GM23338 (cell line): Measurements from ENCODE around the gene TYK2. TPM values are rescaled to one million over a fixed set of nuclear protein-coding genes. Genes with fewer than 3 reads are reported as not detected.

Source experiments
- ATAC-seq: fragments of 200-7000 bp; cut with Tn5 transposase; 3 replicates; pipeline ENCODE4 v1.9.1; 2020
- DNase-seq: peaks from one replicate; pipeline ENCODE4 v3.0.0-alpha.2; 2015; ENCODE audit warnings: low spot score
- H2AFZ ChIP-seq: fragments of 200-600 bp; sonication (generic); 2 replicates; pipeline ENCODE4 v1.8.0; 2016; ENCODE audit warnings: antibody characterized with exemption, mild to moderate bottlenecking, moderate library complexity
- H3F3A ChIP-seq: fragments of 200-600 bp; sonication (generic); replicated peaks from 2 replicates; pipeline ENCODE4 v1.8.0; 2017; ENCODE audit warnings: antibody characterized with exemption, mixed run types, low read depth
- H3K27ac ChIP-seq: fragments of 200-600 bp; sonication (generic); 2 replicates; pipeline ENCODE4 v1.6.1; 2016; ENCODE audit warnings: low read depth
- H3K27me3 ChIP-seq: fragments of 200-600 bp; sonication (generic); 2 replicates; pipeline ENCODE4 v1.8.0; 2016; ENCODE audit warnings: mild to moderate bottlenecking, mixed run types, moderate library complexity; ENCODE audit not compliant: insufficient read depth
- H3K36me3 ChIP-seq: fragments of 200-600 bp; sonication (generic); 2 replicates; pipeline ENCODE4 v1.8.0; 2016; ENCODE audit warnings: mild to moderate bottlenecking; ENCODE audit not compliant: insufficient read depth
- H3K4me1 ChIP-seq: fragments of 200-600 bp; sonication (generic); 2 replicates; pipeline ENCODE4 v1.8.0; 2016; ENCODE audit warnings: mild to moderate bottlenecking, moderate library complexity; ENCODE audit not compliant: insufficient read depth
- H3K4me2 ChIP-seq: fragments of 200-600 bp; sonication (generic); 2 replicates; pipeline ENCODE4 v1.7.1; 2017; ENCODE audit warnings: mixed run types
- H3K4me3 ChIP-seq: fragments of 200-600 bp; sonication (generic); 2 replicates; pipeline ENCODE4 v1.6.1; 2016; ENCODE audit warnings: mixed run types
- H3K79me2 ChIP-seq: fragments of 200-600 bp; sonication (generic); replicated peaks from 2 replicates; pipeline ENCODE4 v1.8.0; 2017; ENCODE audit warnings: mild to moderate bottlenecking; ENCODE audit not compliant: insufficient read depth
- H3K9me2 ChIP-seq: fragments of 200-600 bp; sonication (generic); 2 replicates; pipeline ENCODE4 v1.8.0; 2017; ENCODE audit not compliant: insufficient read depth
- H4K20me1 ChIP-seq: fragments of 200-600 bp; sonication (generic); replicated peaks from 2 replicates; pipeline ENCODE4 v1.8.0; 2017; ENCODE audit warnings: mild to moderate bottlenecking; ENCODE audit not compliant: insufficient read depth
- H3K27ac Mint-ChIP-seq: 2 replicates; pipeline ENCODE4 v1.8.0; 2020; ENCODE audit warnings: inconsistent platforms, mild to moderate bottlenecking, moderate library complexity, mixed read lengths
- H3K27me3 Mint-ChIP-seq: 3 replicates; pipeline ENCODE4 v1.8.0; 2022; ENCODE audit warnings: low read depth, mild to moderate bottlenecking, moderate library complexity, mixed read lengths, inconsistent platforms; ENCODE audit not compliant: insufficient read depth, poor library complexity
- H3K36me3 Mint-ChIP-seq: 3 replicates; pipeline ENCODE4 v1.8.0; 2021; ENCODE audit warnings: low read depth, mild to moderate bottlenecking, inconsistent platforms, moderate library complexity, mixed read lengths
- H3K4me1 Mint-ChIP-seq: 3 replicates; pipeline ENCODE4 v1.8.0; 2020; ENCODE audit warnings: mild to moderate bottlenecking, inconsistent platforms, mixed read lengths
- H3K4me3 Mint-ChIP-seq: 3 replicates; pipeline ENCODE4 v1.8.0; 2021; ENCODE audit warnings: moderate library complexity, mild to moderate bottlenecking, inconsistent platforms, mixed read lengths
- H3K9me3 Mint-ChIP-seq: 3 replicates; pipeline ENCODE4 v1.8.0; 2020; ENCODE audit warnings: moderate library complexity, mild to moderate bottlenecking, inconsistent platforms, mixed read lengths
- CREB1 ChIP-seq: fragments of 250-450 bp; sonication (Bioruptor Pico); IDR thresholded peaks from 2 replicates; pipeline ENCODE4 v1.5.0; 2020; ENCODE audit warnings: low read depth, mild to moderate bottlenecking, moderate library complexity
- EZH2 ChIP-seq: fragments of 200-600 bp; sonication (generic); IDR thresholded peaks from one replicate; pipeline ENCODE4 v1.8.0; 2017; ENCODE audit warnings: antibody characterized with exemption, mild to moderate bottlenecking, low read depth; ENCODE audit not compliant: unreplicated experiment
- EZH2phosphoT487 ChIP-seq: fragments of 200-600 bp; sonication (generic); IDR thresholded peaks from one replicate; pipeline ENCODE4 v1.8.1; 2018; ENCODE audit warnings: antibody characterized with exemption; ENCODE audit not compliant: unreplicated experiment
- JUNB ChIP-seq: IDR thresholded peaks from one replicate; pipeline ENCODE4 v1.6.1; 2016; ENCODE audit warnings: antibody characterized with exemption; ENCODE audit not compliant: unreplicated experiment
- POLR2AphosphoS5 ChIP-seq: IDR thresholded peaks from 2 replicates; pipeline ENCODE4 v1.6.1; 2016; ENCODE audit warnings: antibody characterized with exemption, low read depth
- ZNF114 ChIP-seq: fragments of 250-450 bp; sonication (Bioruptor Pico); IDR thresholded peaks from 2 replicates; pipeline ENCODE4 v1.5.0; 2020; ENCODE audit warnings: mild to moderate bottlenecking, moderate library complexity
- ZNF331 ChIP-seq: fragments of 250-450 bp; sonication (Bioruptor Pico); IDR thresholded peaks from 2 replicates; pipeline ENCODE4 v1.5.0; 2020; ENCODE audit warnings: low read depth, mild to moderate bottlenecking, moderate library complexity
- polyA plus RNA-seq: library from polyadenylated mRNA; unstranded; fragments of >200 nt; fragmentation: Nextera tagmentation; extraction: Ambion mirVana; gene quantifications from 2 replicates; pipeline ENCODE4 v1.2.1, GENCODE V29; 2016
- total RNA-seq: library from RNA; depleted of rRNA; stranded (reverse); fragments of >200 nt; shearing (Covaris generic); gene quantifications from 2 replicates; pipeline ENCODE4 v1.2.3, GENCODE V29; 2014
- TF ChIP-seq, protein P1 (sequence below): IDR thresholded peaks from 2 replicates; pipeline ENCODE4 v1.6.1; 2016; ENCODE audit warnings: antibody characterized with exemption
- TF ChIP-seq, protein P2 (sequence below), 2 experiments: fragments of 200-600 bp in 1 of 2; sonication (generic) in 1 of 2; conservative IDR thresholded peaks; 2 replicates each; pipeline versions ENCODE4 v1.5.1 to v1.6.1; 2016 to 2017; ENCODE audit warnings: antibody characterized with exemption in 2 of 2, low read depth in 2 of 2, mild to moderate bottlenecking in 2 of 2, moderate library complexity in 1 of 2

The TYK2 gene
- total and polyA plus RNA-seq, 2 experiments from 2014 or later = 29.1 to 30.7 TPM

GRCh38 chr19:10403137-10404021, 23.0 kb upstream of the TYK2 start, which contains the start of gene CDC37:
Gene CDC37, minus strand, starts transcription at chr19:10403542. Its CDS starts 63 bp downstream, at chr19:10403479.
- H3K9me2 ChIP-seq = no peaks in the 10 kb centered on the region
- peak within 1 kb of the TSS; percentile 99 for H3K4me3 ChIP-seq
- peaks cover 29% of the 10 kb centered on the region for H3K27me3 ChIP-seq
- H3K79me2 ChIP-seq = peaks cover 49% of the 10 kb centered on the region
- peaks cover 12% of the 10 kb centered on the region for H3K36me3 Mint-ChIP-seq
- peak within 1 kb of the TSS; percentile 98 for H2AFZ ChIP-seq
- DNase-seq = peak; percentile 98
- H3K4me1 ChIP-seq = peaks cover 10% of the 10 kb centered on the region; the same call in 1 of the 2 replicates
- H3K4me1 Mint-ChIP-seq = peaks cover 20% of the 10 kb centered on the region
- peak within 1 kb of the TSS; percentile 97 for H3K27ac Mint-ChIP-seq
- H3K27me3 Mint-ChIP-seq = peaks cover 31% of the 10 kb centered on the region
- peak within 1 kb of the TSS; percentile 95 for H3K4me2 ChIP-seq
- peak within 1 kb of the TSS; percentile 97 for H3K4me3 Mint-ChIP-seq
- H4K20me1 ChIP-seq = peaks cover 31% of the 10 kb centered on the region
- ATAC-seq = peak; percentile 69
- peak; percentile 99 for TF ChIP-seq CREB1 (CRISPR knock-in tag)
- TF ChIP-seq EZH2phosphoT487 = no peak
- TF ChIP-seq POLR2AphosphoS5 = peak; percentile 97
- TF ChIP-seq, protein P1, sequence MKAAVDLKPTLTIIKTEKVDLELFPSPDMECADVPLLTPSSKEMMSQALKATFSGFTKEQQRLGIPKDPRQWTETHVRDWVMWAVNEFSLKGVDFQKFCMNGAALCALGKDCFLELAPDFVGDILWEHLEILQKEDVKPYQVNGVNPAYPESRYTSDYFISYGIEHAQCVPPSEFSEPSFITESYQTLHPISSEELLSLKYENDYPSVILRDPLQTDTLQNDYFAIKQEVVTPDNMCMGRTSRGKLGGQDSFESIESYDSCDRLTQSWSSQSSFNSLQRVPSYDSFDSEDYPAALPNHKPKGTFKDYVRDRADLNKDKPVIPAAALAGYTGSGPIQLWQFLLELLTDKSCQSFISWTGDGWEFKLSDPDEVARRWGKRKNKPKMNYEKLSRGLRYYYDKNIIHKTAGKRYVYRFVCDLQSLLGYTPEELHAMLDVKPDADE = no peak
- no peak for TF ChIP-seq ZNF331 (CRISPR knock-in tag)
- no peaks in the 10 kb centered on the region for H3K9me3 Mint-ChIP-seq
- peaks cover 13% of the 10 kb centered on the region; the same call in 1 of the 2 replicates for H3F3A ChIP-seq
- H3K36me3 ChIP-seq = no peaks in the 10 kb centered on the region
- H3K27ac ChIP-seq = peak within 1 kb of the TSS; percentile 59; the same call in 1 of the 2 replicates

DNA sequence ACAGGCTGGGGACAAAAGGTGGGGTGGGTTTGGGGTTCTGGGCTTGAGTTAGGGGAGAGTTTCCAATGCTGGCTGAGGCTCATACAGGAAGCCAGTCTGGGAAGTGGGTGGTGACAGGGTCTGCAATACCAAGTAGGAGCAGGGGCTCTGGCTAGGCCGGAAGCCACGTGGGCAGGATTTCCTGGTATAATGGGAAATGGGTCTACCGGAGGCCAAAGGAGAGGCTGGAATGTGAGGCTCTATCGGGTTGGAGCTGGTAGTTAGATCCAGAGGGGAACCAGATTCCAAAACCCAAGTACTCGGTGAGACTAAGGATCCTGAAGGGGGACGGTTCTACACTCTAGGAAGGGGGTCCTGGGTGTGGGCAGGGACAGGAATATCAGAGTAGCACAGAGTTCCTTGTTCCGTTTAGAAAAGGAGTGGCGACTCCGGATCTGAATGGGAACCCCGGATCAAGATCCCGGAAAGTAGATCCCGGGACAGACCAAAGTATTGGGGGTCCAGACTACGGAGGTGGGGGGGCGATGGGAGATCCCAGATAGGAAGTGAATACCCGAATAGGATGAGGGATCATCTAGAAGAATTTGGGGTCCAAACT, 22.2 kb upstream of the TYK2 start:
- DNase-seq = peak; percentile 34

More for the DNA sequence above, 22.2 kb upstream of the TYK2 start:
- Mint-ChIP-seq H3K4me3 (peak overlapping the region; percentile 97), H3K9me3 (no peaks in the 10 kb centered on the region), H3K36me3 (peaks cover 16% of the 10 kb centered on the region), H3K4me1 (peaks cover 20% of the 10 kb centered on the region), H3K27ac (peak overlapping the region; percentile 97), H3K27me3 (peaks cover 31% of the 10 kb centered on the region)
- no peak for ATAC-seq
- H4K20me1 ChIP-seq = peaks cover 33% of the 10 kb centered on the region
- H3K79me2 ChIP-seq = peaks cover 55% of the 10 kb centered on the region
- H3K27ac ChIP-seq = no peak overlapping the region
- peaks cover 13% of the 10 kb centered on the region; the same call in 1 of the 2 replicates for H3F3A ChIP-seq
- H3K4me1 ChIP-seq = peaks cover 10% of the 10 kb centered on the region; the same call in 1 of the 2 replicates
- no peak overlapping the region for H2AFZ ChIP-seq
- no peaks in the 10 kb centered on the region for H3K36me3 ChIP-seq
- H3K27me3 ChIP-seq = peaks cover 29% of the 10 kb centered on the region
- TF ChIP-seq EZH2 (no peak), ZNF114 (CRISPR knock-in tag) (no peak), JUNB (no peak), ZNF331 (CRISPR knock-in tag) (no peak), POLR2AphosphoS5 (no peak)
- TF ChIP-seq, protein P2, sequence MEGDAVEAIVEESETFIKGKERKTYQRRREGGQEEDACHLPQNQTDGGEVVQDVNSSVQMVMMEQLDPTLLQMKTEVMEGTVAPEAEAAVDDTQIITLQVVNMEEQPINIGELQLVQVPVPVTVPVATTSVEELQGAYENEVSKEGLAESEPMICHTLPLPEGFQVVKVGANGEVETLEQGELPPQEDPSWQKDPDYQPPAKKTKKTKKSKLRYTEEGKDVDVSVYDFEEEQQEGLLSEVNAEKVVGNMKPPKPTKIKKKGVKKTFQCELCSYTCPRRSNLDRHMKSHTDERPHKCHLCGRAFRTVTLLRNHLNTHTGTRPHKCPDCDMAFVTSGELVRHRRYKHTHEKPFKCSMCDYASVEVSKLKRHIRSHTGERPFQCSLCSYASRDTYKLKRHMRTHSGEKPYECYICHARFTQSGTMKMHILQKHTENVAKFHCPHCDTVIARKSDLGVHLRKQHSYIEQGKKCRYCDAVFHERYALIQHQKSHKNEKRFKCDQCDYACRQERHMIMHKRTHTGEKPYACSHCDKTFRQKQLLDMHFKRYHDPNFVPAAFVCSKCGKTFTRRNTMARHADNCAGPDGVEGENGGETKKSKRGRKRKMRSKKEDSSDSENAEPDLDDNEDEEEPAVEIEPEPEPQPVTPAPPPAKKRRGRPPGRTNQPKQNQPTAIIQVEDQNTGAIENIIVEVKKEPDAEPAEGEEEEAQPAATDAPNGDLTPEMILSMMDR (conservative IDR thresholded peaks at IDR 0.05; ENCODE audit: low read depth in 2 of 2) = no peak
- TF ChIP-seq, protein P1 = no peak
- H3K9me2 ChIP-seq = no peaks in the 10 kb centered on the region
- peak overlapping the region; percentile 99 for H3K4me3 ChIP-seq
- peak overlapping the region; percentile 95 for H3K4me2 ChIP-seq
